Measurements from ENCODE around the gene PCID2.

PCID2 gene

GRCh38 chr13:113187263-113187669 lies 21.2 kb downstream of the PCID2 start:
- peak; percentile 96 to 97 for DNase-seq

- no peak for DNase-seq
Measured at GRCh38 chr13:113186061-113186900, 22.2 kb downstream of the PCID2 start.

- no peak for DNase-seq
Measured at GRCh38 chr13:113184568-113185440, 23.7 kb downstream of the PCID2 start.

- no peak for DNase-seq
Measured at GRCh38 chr13:113183450-113184129, 24.9 kb downstream of the PCID2 start.

- DNase-seq: no peak
Measured at GRCh38 chr13:113182046-113182445, 26.4 kb downstream of the PCID2 start.

GRCh38 chr13:113179374-113180230 lies 28.9 kb downstream of the PCID2 start:
- DNase-seq: no peak

GRCh38 chr13:113178896-113179167 lies 29.6 kb downstream of the PCID2 start:
- DNase-seq: no peak

- DNase-seq: no peak
Measured at GRCh38 chr13:113178070-113178895, 30.2 kb downstream of the PCID2 start.

GRCh38 chr13:113176822-113177221 lies 31.6 kb downstream of the PCID2 start:
- DNase-seq: no peak

GRCh38 chr13:113176280-113176679 lies 32.2 kb downstream of the PCID2 start:
- peak; percentile 63 to 78 for DNase-seq

- no peak for DNase-seq
Measured at GRCh38 chr13:113172419-113172926, 36.0 kb downstream of the PCID2 start.

GRCh38 chr13:113171250-113172125 lies 37.0 kb downstream of the PCID2 start:
- peak; percentile 26 to 28 for DNase-seq

GRCh38 chr13:113170511-113170910 lies 38.0 kb downstream of the PCID2 start:
- DNase-seq: peak; percentile 26 to 65

GRCh38 chr13:113169277-113170272 lies 38.9 kb downstream of the PCID2 start:
- DNase-seq: no peak

GRCh38 chr13:113168211-113168610 lies 40.3 kb downstream of the PCID2 start:
- DNase-seq: no peak

- no peak for DNase-seq
Measured at GRCh38 chr13:113167575-113167974, 40.9 kb downstream of the PCID2 start.

GRCh38 chr13:113167155-113167554 lies 41.3 kb downstream of the PCID2 start:
- no peak for DNase-seq

GRCh38 chr13:113166681-113167080 lies 41.8 kb downstream of the PCID2 start:
- DNase-seq: no peak

- DNase-seq: no peak
Measured at GRCh38 chr13:113166266-113166665, 42.2 kb downstream of the PCID2 start.
